HT-29 (cell line): ENCODE results near the gene RP9. TPM values are rescaled to one million over a fixed set of nuclear protein-coding genes. Genes with fewer than 3 reads are reported as not detected.

Experiments
- DNase-seq: peaks from one replicate; pipeline ENCODE4 v3.0.0-alpha.2; 2015; ENCODE audit warnings: low spot score
- small RNA-seq: library from RNA; depleted of rRNA; stranded (forward); fragments of <200 nt; gene quantifications from one replicate; pipeline ENCODE3, GENCODE V24; 2014
- total RNA-seq: library from RNA; depleted of rRNA; stranded (reverse); fragments of >200 nt; shearing (Covaris generic); gene quantifications from 2 replicates; pipeline ENCODE4 v1.2.3, GENCODE V29; 2014; rRNA removed

RP9 gene
- total RNA-seq, 1 experiment from 2014 or later, result 12.6 TPM

GRCh38 chr7:33062782-33063443, 46.3 kb downstream of the RP9 start:
- peak; percentile 95 for DNase-seq

GRCh38 chr7:33062023-33062781, 47.0 kb downstream of the RP9 start, which contains the start of gene NT5C3A:
TSS of gene NT5C3A (minus strand) at chr7:33062776. CDS start at chr7:33062705, 71 bp downstream.
- DNase-seq, result peak; percentile 68

GRCh38 chr7:33061282-33061937, 47.8 kb downstream of the RP9 start:
- DNase-seq, result peak; percentile 40

GRCh38 chr7:33059635-33060034, 49.6 kb downstream of the RP9 start:
- no peak for DNase-seq

- DNase-seq, result no peak
Measured at GRCh38 chr7:33055158-33055557, 54.0 kb downstream of the RP9 start.

GRCh38 chr7:33054261-33054964, 54.8 kb downstream of the RP9 start:
- no peak for DNase-seq

- no peak for DNase-seq
Measured at GRCh38 chr7:33053721-33054120, 55.5 kb downstream of the RP9 start.

GRCh38 chr7:33050535-33051318, 58.5 kb downstream of the RP9 start:
- peak; percentile 93 for DNase-seq

GRCh38 chr7:33048704-33049103, 60.5 kb downstream of the RP9 start:
- no peak for DNase-seq

GRCh38 chr7:33048257-33048656, 60.9 kb downstream of the RP9 start:
- no peak for DNase-seq

GRCh38 chr7:33044986-33045385, 64.2 kb downstream of the RP9 start:
- peak; percentile 62 for DNase-seq

Small RNAs within 50 kb of the gene (small RNA-seq; reads per million reads assigned to genes)
- gene AC074338.1, result not detected
- not detected for gene RN7SL505P

Other genes starting within 250 kb of the RP9 start
- gene KBTBD2, start 217.6 kb downstream of the RP9 start, total RNA-seq, result 29.1 and 36.1 TPM in 2 replicates
- 63.5 and 77.2 TPM in 2 replicates for gene FKBP9, start 152.0 kb downstream of the RP9 start, total RNA-seq
- 30.6 and 35.6 TPM in 2 replicates for gene NT5C3A, start 46.6 kb downstream of the RP9 start, total RNA-seq
- 0.57 and 3.8 TPM in 2 replicates for gene BBS9, start 20.2 kb upstream of the RP9 start, total RNA-seq